Ammon's horn (tissue), 1 donor: ENCODE results near the gene PKP4.
"Not testable (repeated sequence)": the region's sequence is repeated elsewhere in the genome, so short reads cannot be mapped to it uniquely, and the experiment has no call there.

ENCODE experiments used
- DNase-seq: peaks from one replicate; pipeline ENCODE4 v3.0.0-alpha.2; 2016; ENCODE audit warnings: low spot score

The PKP4 gene

GRCh38 chr2:158473300-158473699 is 16.5 kb downstream of the PKP4 start:
- DNase-seq = not testable (repeated sequence)

- no peak for DNase-seq
These were observed 17.1 kb downstream of the PKP4 start for GRCh38 chr2:158473719-158474392.

GRCh38 chr2:158474526-158475011 is 17.8 kb downstream of the PKP4 start:
- not testable (repeated sequence) for DNase-seq

- DNase-seq = no peak
These were observed 20.4 kb downstream of the PKP4 start for GRCh38 chr2:158477202-158477601.

- DNase-seq = no peak
These were observed 21.5 kb downstream of the PKP4 start for GRCh38 chr2:158478237-158478636.

GRCh38 chr2:158478816-158479215 is 22.1 kb downstream of the PKP4 start:
- no peak for DNase-seq

- DNase-seq = no peak
These were observed 24.4 kb downstream of the PKP4 start for GRCh38 chr2:158481116-158481515.

- DNase-seq = no peak
These were observed 25.8 kb downstream of the PKP4 start for GRCh38 chr2:158482594-158482993.

- DNase-seq = no peak
These were observed 28.3 kb downstream of the PKP4 start for GRCh38 chr2:158484892-158485556.

- no peak for DNase-seq
These were observed 29.6 kb downstream of the PKP4 start for GRCh38 chr2:158486150-158486969.

GRCh38 chr2:158486970-158487325 is 30.2 kb downstream of the PKP4 start:
- DNase-seq = no peak

GRCh38 chr2:158487419-158487818 is 30.7 kb downstream of the PKP4 start:
- no peak for DNase-seq

GRCh38 chr2:158488442-158489216 is 31.9 kb downstream of the PKP4 start:
- DNase-seq = no peak

- no peak for DNase-seq
These were observed 32.8 kb downstream of the PKP4 start for GRCh38 chr2:158489366-158490112.

- DNase-seq = no peak
These were observed 34.3 kb downstream of the PKP4 start for GRCh38 chr2:158491072-158491471.

- DNase-seq = no peak
These were observed 36.7 kb downstream of the PKP4 start for GRCh38 chr2:158493458-158493857.

GRCh38 chr2:158495175-158495574 is 38.4 kb downstream of the PKP4 start:
- DNase-seq = no peak

GRCh38 chr2:158496986-158497385 is 40.2 kb downstream of the PKP4 start:
- no peak for DNase-seq

- DNase-seq = no peak
These were observed 40.7 kb downstream of the PKP4 start for GRCh38 chr2:158497486-158497885.

- DNase-seq = no peak
These were observed 41.4 kb downstream of the PKP4 start for GRCh38 chr2:158498043-158498748.

GRCh38 chr2:158498749-158499136 is 42.0 kb downstream of the PKP4 start:
- DNase-seq = no peak
